CD4-positive, alpha-beta T cell (primary cell): ENCODE data around the gene DNAH1. TPM values are rescaled to one million over a fixed set of nuclear protein-coding genes. Genes with fewer than 3 reads are reported as not detected.

ENCODE experiments used
- ATAC-seq: fragments of 200-7000 bp; cut with Tn5 transposase; one replicate; pipeline ENCODE4 v1.10.0; 2022; ENCODE audit warnings: mild to moderate bottlenecking; ENCODE audit not compliant: poor library complexity
- CTCF ChIA-PET: fragments of 350-600 bp; sonication (Branson Sonifier 250); formaldehyde crosslinking; loops from one replicate; lab custom pipeline; 2021; ENCODE audit warnings: antibody characterized with exemption, inconsistent platforms; lab: Charles Lee
- POLR2A ChIA-PET: fragments of 350-600 bp; sonication (Branson Sonifier 250); formaldehyde crosslinking; loops from one replicate; lab custom pipeline; 2021; ENCODE audit warnings: antibody characterized with exemption, inconsistent platforms; lab: Charles Lee
- DNase-seq, 14 experiments: peaks; one replicate each; pipeline ENCODE4 v3.0.0-alpha.2; 2013 to 2020; ENCODE audit warnings: mixed read lengths in 2 of 14
- H3K27ac ChIP-seq, 2 donors: one replicate each; pipeline versions ENCODE4 v1.5.1 to v1.7.0; 2013; ENCODE audit warnings: low read length in 2 of 2, low read depth in 1 of 2, mild to moderate bottlenecking in 1 of 2
- H3K27me3 ChIP-seq, 2 experiments: 1 replicate in 1 of 2; 2 replicates in 1 of 2; pipeline versions ENCODE4 v1.6.1 to v1.7.0; 2013; ENCODE audit warnings: low read length in 2 of 2, control low read depth in 1 of 2, mild to moderate bottlenecking in 1 of 2, moderate library complexity in 1 of 2; ENCODE audit not compliant: insufficient read depth in 2 of 2, control insufficient read depth in 1 of 2
- H3K36me3 ChIP-seq: one replicate; pipeline ENCODE4 v1.6.1; 2013; ENCODE audit warnings: low read length, control low read depth; ENCODE audit not compliant: insufficient read depth
- H3K4me1 ChIP-seq: one replicate; pipeline ENCODE4 v1.6.1; 2013; ENCODE audit warnings: low read length, control low read depth; ENCODE audit not compliant: insufficient read depth
- H3K4me3 ChIP-seq: one replicate; pipeline ENCODE4 v1.5.1; 2013; ENCODE audit warnings: mild to moderate bottlenecking, low read length, moderate library complexity
- H3K9me3 ChIP-seq, 2 experiments: 1 replicate in 1 of 2; 2 replicates in 1 of 2; pipeline versions ENCODE4 v1.6.1 to v1.7.0; 2013; ENCODE audit warnings: low read length in 2 of 2, mild to moderate bottlenecking in 2 of 2, control low read depth in 1 of 2, moderate library complexity in 1 of 2; ENCODE audit not compliant: control insufficient read depth in 1 of 2, insufficient read depth in 1 of 2
- H3K27ac Mint-ChIP-seq: one replicate; pipeline ENCODE4 v1.8.0; 2020; ENCODE audit warnings: mixed read lengths
- H3K27me3 Mint-ChIP-seq: one replicate; pipeline ENCODE4 v1.8.0; 2021; ENCODE audit warnings: mixed read lengths
- H3K36me3 Mint-ChIP-seq: one replicate; pipeline ENCODE4 v1.8.0; 2021; ENCODE audit warnings: low read depth, mixed read lengths
- H3K4me1 Mint-ChIP-seq: one replicate; pipeline ENCODE4 v1.8.0; 2021; ENCODE audit warnings: low read depth, mixed read lengths
- H3K4me3 Mint-ChIP-seq: one replicate; pipeline ENCODE4 v1.8.0; 2020; ENCODE audit warnings: mild to moderate bottlenecking, mixed read lengths
- H3K9me3 Mint-ChIP-seq: one replicate; pipeline ENCODE4 v1.8.0; 2020; ENCODE audit warnings: mixed read lengths
- intact Hi-C, 2 experiments: fragments of 100-400 bp; cut with DNase I in 1 of 2; cut with micrococcal nuclease in 1 of 2; formaldehyde crosslinking; loops; one replicate each; pipeline versions ENCODE4 v1.15.1 to v1.9.0; 2023 to 2025; cut with DNase I, micrococcal nuclease
- total RNA-seq, 174 experiments: library from RNA in 2 of 174; stranded (reverse) in 2 of 174; gene quantifications; one replicate each; pipeline ENCODE4 v1.2.3 and lab custom pipeline; 2021 to 2026
- TF ChIP-seq, protein P1 (sequence below): fragments of 200-600 bp; IDR thresholded peaks from one replicate; pipeline ENCODE4 v1.8.0; 2022; ENCODE audit warnings: antibody characterized with exemption, mild to moderate bottlenecking

The DNAH1 gene
- total RNA-seq, 2 experiments from 2014 or later, result 49.7 to 50.7 TPM

GRCh38 chr3:52290596-52291507 is 25.3 kb upstream of the DNAH1 start:
- Mint-ChIP-seq H3K9me3 (no peaks in the 10 kb centered on the region), H3K27me3 (no peaks in the 10 kb centered on the region), H3K27ac (peak overlapping the region; percentile 80), H3K4me3 (peak overlapping the region; percentile 80), H3K4me1 (peaks cover 36% of the 10 kb centered on the region), H3K36me3 (peaks cover 54% of the 10 kb centered on the region)
- no peak for DNase-seq
- Histone ChIP-seq H3K36me3 (peaks cover 48% of the 10 kb centered on the region), H3K4me1 (peaks cover 51% of the 10 kb centered on the region), H3K27me3 (no peaks in the 10 kb centered on the region), H3K4me3 (no peak overlapping the region), H3K9me3 (no peaks in the 10 kb centered on the region), H3K27ac (no peak overlapping the region)
- intact Hi-C loops, result loop anchor here (1.0 to 5.0 kb wide), 3 partner anchors 48 to 156 kb away; partner anchors contain the start of gene SEMA3G (in 1 of the 2)
- ATAC-seq, result no peak
- ChIA-PET POLR2A (interaction anchor here (4.9 kb wide), 1 partner anchor 13 kb away, joined by 94 read pairs; the partner anchor contains the start of gene WDR82), CTCF (interaction anchor here (1.5 kb wide), 1 partner anchor 70 kb away, joined by 5 read pairs; no protein-coding TSS in a partner anchor)
- TF ChIP-seq, protein P1, sequence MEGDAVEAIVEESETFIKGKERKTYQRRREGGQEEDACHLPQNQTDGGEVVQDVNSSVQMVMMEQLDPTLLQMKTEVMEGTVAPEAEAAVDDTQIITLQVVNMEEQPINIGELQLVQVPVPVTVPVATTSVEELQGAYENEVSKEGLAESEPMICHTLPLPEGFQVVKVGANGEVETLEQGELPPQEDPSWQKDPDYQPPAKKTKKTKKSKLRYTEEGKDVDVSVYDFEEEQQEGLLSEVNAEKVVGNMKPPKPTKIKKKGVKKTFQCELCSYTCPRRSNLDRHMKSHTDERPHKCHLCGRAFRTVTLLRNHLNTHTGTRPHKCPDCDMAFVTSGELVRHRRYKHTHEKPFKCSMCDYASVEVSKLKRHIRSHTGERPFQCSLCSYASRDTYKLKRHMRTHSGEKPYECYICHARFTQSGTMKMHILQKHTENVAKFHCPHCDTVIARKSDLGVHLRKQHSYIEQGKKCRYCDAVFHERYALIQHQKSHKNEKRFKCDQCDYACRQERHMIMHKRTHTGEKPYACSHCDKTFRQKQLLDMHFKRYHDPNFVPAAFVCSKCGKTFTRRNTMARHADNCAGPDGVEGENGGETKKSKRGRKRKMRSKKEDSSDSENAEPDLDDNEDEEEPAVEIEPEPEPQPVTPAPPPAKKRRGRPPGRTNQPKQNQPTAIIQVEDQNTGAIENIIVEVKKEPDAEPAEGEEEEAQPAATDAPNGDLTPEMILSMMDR, result no peak

GRCh38 chr3:52291508-52292181 is 24.5 kb upstream of the DNAH1 start:
- Mint-ChIP-seq H3K4me3 (peak overlapping the region; percentile 80), H3K4me1 (peaks cover 38% of the 10 kb centered on the region), H3K9me3 (no peaks in the 10 kb centered on the region), H3K27ac (peak overlapping the region; percentile 80), H3K27me3 (no peaks in the 10 kb centered on the region), H3K36me3 (peaks cover 54% of the 10 kb centered on the region)
- DNase-seq (peak in 12 of 14 experiments; percentile 19 to 66 (median 44)), ATAC-seq (no peak)
- Histone ChIP-seq H3K4me3 (no peak overlapping the region), H3K27me3 (no peaks in the 10 kb centered on the region), H3K27ac (no peak overlapping the region), H3K9me3 (no peaks in the 10 kb centered on the region), H3K4me1 (peaks cover 46% of the 10 kb centered on the region), H3K36me3 (peaks cover 52% of the 10 kb centered on the region)
- TF ChIP-seq, protein P1, result peak; percentile 53
- POLR2A ChIA-PET, result no interaction called here
- CTCF ChIA-PET, result interaction anchor here (1.5 kb wide), 1 partner anchor 71 kb away, joined by 5 read pairs; no protein-coding TSS in a partner anchor
- intact Hi-C loops, result loop anchor here (1.0 to 5.0 kb wide), 3 partner anchors 48 to 156 kb away; partner anchors contain the start of gene SEMA3G (in 1 of the 2)
